Umbilical cord (tissue), 2 donors: ENCODE measurements around the gene MRGPRF. TPM values are rescaled to one million over a fixed set of nuclear protein-coding genes. Genes with fewer than 3 reads are reported as not detected.
A peak's percentile ranks its signal among the peaks of the same experiment; 100 is the strongest.

ENCODE experiments used
- DNase-seq: peaks from one replicate; pipeline ENCODE4 v3.0.0-alpha.2; 2015; ENCODE audit warnings: low spot score
- total RNA-seq: library from RNA; depleted of rRNA; stranded (reverse); fragments of >200 nt; gene quantifications from one replicate; pipeline ENCODE4 v1.2.3, GENCODE V29; 2014; ENCODE audit warnings: low replicate concordance; ENCODE audit not compliant: insufficient read depth

Gene MRGPRF
- total RNA-seq, 1 donor from 2014 or later, result 38.8 TPM

DNA sequence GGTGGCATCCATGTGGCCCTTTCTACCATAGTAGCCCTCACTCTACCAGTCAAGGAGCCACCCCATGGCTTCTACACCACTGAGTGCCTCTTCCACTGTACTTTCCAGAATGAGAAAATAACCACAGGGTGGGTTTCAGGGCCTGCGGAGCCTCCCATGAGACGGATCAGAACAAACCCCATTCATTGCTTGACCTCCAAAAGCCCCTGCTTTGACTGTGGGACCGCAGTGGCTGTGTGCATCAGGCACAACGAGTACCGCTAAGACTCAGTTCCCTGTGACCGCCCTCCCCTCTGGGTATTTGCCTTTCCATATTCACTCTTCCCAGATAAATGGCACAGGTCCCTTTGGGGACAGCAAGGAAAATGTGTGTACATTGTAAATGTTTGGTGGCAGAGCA is 11.5 kb upstream of the MRGPRF start:
- no peak for DNase-seq

DNA sequence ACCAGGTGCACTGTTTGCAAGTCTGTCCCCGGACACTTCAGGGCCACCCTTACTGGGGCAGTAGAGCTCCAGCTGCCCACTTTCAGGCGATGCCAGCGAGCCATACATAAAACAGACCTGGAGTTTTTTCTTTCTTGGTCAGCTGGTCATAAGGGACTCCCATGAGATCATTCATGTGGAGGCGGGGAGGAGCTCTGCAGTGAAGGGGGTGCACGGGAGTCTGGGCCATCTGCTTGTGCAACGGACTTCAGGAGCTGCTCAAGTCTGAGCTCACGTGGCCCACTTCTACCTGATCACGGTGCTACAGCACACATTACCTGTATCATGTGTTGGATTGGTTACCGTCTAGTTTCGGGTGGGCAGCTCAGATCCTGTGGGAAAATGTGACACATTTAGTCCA is 9.2 kb upstream of the MRGPRF start:
- peak; percentile 28 for DNase-seq

DNA sequence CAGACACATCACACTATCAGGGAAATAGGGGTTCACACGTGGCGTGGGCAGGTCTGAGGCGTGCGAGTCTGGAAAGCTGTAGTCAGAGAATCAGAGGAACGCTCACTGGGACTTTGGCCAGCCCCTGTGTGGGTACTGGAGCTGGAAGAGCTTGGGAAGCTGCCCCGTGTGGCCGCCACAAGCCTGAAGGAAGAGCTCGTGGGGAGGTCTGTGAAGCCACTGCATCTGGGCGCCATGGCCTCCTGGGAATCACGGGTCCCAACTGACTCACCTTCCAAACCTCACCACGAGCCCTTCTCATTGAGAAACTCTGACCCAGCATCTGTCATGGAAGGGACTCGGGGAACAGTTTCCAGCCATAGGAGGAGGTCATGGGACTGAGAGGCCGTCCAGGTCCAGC is 5.9 kb upstream of the MRGPRF start:
- DNase-seq, result no peak

DNA sequence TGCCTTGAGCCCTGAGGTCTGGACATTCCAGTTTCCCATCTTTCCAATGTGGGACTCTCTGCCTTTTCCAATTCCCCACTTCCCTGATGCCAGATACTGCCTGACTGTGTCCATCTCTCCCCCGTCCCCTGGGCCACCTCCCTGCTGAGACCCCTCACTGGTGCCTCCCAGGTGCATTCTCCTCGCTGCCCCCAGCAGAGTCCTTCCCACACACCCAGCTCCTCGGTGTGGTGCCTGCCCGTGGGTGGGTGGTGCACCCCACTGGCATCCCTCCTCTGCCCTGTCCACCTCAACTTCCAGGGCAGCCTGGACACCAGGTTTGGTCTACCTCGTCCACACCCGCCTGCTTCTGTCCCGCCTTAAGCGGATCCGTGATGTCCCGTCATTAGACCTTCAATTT is 4.9 kb upstream of the MRGPRF start:
- no peak for DNase-seq

DNA sequence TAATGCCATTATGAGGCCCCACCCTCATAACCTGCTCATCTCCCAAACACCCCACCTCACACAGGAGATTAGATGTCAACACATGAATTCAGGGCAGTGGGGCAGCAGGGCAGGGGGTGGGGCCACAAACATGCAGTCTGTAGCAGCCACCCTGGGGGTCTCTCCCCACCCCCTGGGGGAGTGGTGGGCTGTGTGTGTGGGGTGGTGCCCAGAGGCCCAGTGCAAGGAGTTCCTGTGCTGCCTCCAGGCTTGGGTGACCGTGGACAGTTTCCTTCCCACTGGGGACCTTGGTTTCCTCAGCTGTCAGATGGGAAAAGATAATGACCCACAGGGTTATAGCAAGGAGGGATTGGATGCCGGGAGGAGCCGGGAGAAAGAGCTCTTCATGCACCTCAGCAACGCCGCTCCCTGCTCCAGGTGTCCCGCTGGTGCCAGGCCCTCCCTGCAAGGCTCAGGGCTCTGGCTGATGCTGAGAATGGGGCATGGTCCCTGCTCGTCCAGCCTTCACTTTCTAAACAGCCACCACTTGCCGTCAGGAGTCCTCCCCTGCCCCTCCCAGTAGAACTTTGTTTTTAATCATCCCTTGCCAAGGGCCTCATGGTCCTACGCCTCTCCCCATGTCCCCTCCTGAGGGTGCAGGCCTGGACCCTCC is 2.0 kb upstream of the MRGPRF start:
- DNase-seq, result no peak

DNA sequence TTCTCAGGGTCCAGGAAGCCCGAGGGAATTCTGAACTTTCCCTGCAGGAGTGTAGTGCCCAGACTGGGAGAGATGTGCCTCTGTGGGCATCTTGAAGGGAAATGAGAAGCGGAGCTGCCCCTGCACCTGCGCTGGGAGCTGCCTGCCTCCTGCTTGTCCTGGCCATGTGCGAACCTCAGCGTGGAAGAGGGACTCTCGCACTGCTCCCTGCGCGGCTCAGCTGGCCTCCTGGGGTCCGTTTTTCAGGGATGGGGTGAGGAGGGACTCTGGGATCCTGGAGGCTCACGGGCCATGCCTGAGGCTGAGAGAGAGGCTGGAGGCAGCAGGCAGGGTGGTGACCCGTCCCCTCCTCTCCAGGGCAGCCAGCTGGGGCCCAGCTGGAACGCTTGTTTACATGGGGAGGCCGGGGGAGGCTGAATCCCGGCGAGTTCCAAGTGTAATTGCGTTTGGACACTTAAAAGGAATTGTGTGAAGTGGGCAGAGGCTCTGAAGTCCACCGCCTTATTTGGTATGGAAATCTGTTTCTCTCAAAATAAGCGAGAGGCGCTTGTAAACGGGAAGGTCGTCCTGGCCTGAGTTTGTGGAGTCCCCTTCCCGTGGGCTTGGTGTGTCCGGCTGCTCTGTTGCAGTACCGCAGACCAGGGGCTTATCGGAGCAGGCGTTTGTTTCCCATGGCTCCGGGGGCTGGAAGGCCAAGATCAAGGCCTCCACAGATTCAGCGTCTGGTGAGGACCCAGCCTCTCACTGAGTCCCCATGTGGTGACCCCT is 1.2 kb upstream of the MRGPRF start:
- peak; percentile 55 for DNase-seq

DNA sequence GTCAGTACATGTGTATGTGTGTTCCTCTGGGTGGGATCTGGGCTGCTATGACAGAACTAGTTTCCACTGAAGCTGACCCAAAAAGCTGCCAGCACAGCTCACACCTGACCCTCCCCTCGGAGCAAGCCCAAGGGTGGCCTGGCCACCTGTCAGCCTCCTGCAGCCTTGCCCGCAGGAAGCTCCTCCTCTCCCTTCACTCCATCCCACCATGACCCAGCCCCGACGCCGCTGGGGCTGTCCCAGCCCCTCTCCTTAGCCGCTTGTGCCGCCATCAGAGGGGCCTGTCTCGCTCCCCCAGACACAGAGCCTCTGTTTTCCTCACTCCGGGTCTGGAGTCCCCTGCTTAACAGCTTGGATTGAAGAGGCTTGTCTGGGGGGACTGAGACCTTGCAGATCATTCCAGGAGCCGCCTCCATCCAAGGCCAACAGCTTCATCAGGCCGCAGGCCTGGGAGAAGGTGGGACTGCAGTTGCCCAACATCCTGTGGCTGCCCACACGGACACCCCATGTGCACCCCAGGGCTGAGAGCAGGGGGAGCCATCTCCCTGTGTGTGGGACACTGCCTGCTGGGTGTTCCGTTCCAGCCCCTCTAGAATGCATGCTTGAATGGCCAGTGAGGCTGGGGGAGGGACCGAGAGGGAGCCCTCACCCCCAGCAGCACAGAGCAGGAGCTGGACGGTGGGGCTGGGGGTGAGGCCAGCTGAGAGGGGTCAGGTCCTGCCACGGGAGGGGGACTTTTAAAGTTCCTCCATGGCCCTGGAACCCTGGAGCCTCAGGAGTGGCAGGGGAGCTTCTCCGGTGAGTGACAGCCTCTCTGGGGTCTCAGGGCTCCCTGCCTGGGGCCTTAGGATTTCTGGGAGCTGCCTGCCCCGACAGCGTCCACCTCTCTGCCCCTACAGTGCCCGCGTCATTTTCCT is 696 bp downstream of the MRGPRF start:
- peak; percentile 42 for DNase-seq

DNA sequence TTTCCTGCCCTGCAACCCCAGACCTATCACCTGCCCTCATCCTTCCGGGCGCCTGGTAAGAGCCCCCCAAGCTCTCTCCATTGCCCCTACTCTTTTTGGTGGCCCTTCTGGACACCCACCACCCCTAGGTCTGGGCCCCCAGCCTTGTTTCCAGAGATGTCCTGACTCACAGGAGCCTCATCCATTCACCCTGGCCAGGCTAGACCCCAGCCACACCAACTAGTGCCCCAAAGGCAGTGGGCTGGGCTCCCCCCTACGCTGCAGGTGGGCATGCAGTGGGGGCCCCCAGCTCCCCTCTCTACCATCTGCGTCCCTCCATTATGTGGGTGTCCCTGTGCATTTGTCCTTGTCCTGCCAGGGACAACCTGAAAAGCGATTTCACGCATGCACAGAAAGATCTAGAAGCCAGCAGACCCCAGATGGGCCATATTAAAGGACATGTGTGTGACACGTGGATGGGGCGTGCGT is 1.4 kb downstream of the MRGPRF start:
- DNase-seq, result no peak

DNA sequence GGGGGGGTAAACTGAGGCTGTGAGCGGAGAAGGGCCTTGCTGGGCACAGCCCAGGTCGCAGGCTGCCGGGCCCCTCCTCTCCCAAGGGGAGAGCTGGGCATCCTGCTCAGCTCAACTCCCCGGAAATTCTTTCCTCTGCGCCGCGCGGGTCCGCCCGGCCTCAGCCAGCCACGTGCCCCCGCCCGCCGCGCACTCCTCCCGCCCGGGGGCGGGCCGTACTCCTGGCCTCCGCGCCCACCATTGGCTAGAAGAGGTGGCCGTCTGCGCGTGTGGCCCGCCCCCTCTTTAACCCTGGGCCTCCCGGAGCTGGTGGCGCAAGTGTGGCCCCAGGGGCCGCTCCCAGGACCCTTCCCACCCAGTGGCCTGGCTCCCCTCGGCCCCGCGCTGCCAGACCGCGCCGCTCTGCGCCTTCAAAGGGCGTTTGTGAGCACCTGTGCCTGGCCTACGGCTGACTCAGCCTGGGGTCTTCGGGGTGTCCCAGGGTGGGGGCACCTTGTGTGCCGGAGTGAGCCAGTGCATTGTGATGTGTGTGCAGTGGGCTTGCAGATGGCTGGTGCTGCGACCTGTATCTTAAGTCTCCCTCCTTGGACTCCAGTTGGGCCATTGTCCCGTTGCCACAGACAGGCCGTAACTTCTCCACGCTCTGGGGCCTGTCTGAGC is 2.0 kb downstream of the MRGPRF start:
- peak; percentile 93 for DNase-seq

DNA sequence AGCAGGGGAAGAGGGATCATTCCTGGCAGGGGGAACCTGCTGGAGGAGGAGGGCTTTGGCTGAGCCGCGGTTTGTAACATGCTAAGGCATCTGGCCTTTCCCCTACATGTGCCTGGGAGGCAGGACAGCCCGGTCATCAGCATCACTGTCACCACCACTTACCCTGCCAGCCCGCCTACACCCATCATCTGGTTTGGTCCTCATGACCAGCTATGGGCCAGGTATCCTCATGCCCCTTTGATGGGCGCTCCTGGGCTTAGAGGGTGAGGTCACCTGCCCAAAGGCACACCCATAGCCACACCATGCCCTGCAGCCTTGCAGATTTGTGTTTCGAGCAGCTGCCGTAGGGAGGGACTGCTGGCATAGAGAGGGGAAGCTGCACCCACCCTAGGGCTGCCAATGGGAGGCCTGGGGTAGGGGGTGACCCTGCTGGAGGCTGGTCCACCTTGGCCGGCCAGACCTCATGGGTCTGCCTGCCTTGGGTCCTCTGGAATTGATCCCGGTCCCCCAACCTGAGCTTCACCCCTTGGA is 2.6 kb downstream of the MRGPRF start:
- DNase-seq, result peak; percentile 23

DNA sequence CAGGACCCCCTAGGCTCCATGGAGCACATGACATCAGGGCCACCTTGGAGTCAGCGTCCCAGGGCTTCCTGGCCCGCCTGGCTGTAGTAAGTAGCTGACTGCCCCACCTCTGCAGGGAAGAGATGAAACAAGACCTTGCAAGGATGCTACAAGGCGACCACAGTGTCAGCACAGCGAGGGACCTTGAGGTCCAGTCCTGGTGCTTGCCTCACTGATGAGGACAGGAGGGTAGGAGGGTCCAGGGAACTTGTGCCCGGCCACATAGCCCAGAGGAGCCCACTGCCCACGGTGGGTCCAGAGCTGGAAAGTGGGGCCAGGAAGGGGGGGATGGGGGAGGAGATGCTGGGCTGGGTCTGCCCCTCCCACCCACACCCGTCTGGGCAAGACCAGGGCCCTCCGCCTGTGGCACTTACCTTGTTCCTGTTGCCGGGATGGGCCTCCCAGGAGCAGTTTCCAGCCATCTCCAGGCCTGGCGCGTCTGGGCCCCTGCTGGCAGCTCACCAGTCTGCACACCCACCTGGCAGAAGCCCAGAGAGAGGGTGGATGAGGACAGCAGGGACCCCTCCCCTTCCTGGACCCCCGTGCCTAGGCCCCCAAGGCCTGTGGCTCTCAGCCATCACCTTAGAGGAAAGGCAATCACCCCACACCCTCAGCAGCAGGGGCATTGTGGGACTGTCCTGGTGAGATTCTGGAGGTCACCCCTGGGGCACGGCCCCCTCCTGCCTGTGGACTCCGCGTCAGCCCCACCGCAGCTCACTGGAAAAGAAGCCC is 3.4 kb downstream of the MRGPRF start:
- peak; percentile 38 for DNase-seq

DNA sequence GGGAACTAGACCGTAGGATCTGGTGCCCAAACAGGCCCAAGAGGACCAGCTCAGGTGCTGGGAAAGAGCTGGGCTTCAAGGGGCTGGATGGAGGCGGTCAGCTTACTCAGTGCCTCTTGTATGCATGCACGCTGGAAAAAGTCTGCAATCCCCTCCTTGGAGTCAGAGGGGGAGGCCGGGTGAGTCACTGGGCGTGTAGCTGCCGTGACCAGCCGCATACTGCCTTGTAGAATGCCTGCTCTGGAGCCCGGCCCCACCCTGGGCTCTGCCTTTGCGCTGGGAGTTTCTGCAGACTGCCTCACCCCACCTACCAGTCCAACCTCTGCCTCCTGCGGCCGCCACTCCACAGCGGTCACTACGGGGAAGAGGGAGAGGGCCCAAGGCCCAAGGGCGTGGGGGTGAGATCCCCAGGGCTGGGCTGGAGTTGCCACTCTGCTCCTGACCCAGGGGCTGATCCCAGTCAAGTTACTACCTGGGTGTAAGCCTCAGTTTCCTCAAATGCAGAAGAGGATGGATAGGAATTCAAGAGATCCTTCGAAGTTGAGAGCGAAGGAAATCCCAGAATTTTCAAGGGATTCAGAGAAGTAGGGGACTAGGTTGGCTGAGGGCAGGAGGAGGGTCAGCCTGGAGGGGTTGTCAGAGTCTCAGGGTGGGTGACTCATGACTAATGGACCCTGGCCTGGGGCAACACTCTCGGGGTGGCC is 4.2 kb downstream of the MRGPRF start:
- peak; percentile 99 for DNase-seq

DNA sequence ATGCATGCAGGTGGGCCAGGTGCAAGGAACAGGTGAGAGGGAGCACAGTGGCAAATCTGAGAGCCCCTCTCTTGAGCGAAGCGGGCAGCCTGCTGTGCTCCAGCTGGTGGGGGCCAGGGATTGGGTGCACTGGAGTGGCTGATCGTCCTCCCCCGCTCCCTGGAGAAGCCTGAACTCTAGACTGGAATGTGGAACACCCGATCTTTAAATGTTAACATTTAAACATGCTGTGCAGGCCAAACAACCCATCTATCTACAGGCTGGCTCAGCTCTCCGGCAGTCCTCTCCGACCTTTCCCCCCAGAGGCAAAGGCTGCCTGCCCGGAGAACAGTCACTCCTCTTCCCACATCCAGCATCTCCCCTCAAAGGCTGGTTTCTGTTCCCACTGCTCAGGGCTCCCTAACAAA is 5.1 kb downstream of the MRGPRF start:
- peak; percentile 31 for DNase-seq

DNA sequence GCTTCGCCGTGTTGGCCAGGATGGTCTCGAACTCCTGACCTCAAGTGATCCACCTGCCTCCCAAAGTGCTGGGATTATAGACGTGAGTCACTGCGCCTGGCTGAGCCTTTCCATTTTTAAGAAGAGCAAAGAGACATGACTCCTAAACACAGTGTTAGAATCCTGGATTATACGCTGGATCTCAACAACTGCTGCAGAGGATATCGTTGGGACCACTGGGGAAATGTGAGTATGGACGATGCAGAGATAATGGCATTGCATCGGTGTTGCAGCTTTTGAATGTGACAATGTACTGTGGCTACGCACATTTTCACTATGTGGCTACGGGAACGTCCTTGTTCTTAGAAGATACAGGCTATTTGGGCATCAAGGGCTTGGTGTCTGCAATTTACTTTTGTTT is 6.2 kb downstream of the MRGPRF start:
- no peak for DNase-seq

DNA sequence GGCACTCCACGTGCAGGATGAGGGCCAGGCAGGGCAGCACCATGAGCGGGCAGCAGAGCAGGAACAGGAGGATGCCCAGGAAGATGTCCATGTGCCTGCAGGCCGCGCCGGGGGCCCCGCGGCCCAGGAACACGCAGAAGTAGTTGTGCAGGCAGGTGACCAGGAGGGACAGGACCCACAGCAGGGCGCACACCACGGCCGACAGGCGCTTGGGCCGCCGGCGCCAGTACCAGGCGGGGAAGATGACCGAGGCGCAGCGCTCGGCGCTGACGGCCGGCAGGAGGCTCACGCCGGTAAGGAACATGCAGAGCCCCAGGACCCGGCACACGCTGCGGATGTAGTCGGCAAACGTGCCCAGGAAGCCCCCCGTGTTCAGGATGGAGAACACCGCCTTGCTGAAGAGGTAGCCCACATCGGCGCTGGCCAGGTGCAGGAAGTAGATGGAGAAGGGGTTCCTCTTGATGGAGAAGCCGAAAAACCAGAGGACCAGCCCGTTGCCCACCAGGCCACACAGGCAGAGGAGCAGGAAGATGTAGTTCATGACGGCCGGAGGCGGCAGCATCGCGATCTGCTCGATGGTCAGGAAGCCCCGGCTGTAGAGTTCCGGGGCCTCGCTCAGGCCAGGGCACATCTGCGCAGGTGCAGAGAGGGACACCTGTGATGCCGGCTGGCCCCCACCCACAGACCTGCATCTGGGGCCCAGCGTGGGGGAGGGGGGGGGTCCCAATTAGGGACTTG is 7.2 kb downstream of the MRGPRF start:
- no peak for DNase-seq

DNA sequence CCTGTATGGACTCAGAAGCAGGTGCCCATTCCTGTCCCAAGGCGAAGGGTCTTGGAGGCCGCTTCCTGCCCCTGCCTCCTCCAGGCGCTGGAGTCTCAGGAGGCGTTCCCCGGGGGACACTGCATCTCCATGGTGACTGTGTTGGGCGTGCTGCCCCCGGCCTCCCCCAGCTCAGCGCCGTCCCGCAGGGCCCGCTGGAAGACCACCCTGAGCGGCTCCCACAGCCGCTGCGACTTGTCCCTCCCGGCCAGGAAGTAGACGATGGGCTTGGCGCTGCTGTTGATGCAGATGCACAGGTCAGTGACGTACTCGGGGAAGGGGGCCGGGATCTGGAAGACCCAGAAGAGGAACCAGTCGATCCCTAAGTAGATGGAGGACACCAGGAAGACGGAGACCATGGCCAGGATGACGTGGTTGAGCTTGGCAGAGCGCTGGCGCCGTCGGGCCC is 7.8 kb downstream of the MRGPRF start:
- no peak for DNase-seq

DNA sequence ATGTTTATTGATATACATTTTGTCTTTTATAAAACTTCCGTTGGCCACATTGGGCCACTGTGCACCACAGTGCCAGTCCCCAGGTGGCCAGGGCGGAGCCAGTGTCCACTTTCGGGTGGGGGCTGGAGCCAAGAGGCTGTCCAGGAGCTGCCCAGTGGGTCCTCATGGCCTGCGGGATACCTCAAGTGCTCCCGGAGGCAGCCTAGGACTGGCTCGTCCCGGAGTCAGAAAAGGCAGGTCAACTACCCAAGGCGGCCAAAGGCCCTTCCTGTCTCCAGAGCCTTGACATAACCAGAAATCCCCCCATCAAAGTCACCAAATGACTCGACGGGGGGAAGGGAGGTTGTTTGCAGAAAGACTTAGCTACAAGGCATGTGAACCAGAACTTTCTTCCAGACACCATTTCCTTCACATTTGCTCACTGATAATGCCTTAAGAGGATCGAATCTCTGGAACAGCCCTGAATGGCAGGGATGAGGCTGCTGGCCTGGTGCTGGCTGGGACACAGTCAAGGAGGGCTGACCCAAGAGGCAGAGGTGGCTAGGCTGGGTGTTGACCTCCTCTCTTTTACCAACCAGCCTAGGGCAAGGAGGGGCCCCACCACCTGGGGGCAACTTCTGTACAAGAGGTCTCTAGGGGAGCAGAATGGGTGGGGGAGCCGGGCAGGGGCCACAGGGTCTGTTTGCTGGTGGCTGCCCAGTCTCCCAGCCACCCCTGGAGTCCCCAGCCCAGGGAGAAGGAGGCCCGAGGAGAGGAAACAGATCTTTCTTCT is 8.4 kb downstream of the MRGPRF start:
- DNase-seq, result no peak

DNA sequence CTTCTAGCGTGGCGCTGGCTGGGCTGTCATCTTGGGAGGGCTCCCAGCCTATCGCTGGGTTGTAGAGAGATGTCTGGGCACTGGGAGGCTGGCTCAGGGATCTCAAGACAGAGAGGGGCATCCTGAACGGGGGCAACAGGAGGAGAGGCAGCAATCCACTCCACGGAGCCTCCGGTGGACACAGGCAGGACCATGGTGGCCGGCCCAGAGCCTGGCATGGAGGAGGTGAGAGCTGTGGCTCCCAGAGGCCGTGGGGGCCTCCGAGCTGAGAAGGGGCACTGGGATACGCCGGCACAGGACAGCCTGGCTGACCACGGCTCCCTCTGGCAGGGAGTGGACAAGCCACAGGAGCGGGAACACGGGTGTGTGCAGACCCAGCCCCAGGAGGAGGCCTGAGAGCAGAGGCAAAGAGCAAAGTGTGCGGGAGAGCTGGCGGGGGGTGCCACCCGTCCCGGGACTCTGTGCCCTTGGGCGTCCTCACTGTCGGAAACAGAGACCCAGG is 9.1 kb downstream of the MRGPRF start:
- DNase-seq, result no peak
